ENCODE results near the gene ELAVL2.

ELAVL2 gene

DNA sequence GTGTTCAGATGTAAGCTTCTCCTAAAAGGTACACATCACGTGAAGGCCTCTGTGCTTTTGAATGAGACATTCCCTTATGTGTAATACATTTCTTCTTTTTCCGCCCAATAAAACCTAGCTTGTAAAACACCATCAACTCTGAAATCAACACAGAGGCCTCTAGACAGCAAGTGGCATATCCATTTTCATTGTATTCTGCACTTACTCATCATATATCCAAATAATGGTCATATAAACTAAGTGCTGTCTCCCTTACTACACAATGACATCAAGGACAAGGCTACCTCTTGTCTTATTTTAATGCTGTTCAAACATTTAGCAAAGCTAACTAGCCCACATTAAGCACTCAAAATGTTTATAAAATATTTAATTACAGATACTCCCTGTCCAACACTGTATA lies 108.5 kb downstream of the ELAVL2 start:
- no peak for DNase-seq

GRCh38 chr9:23707249-23707648 lies 118.8 kb downstream of the ELAVL2 start:
- no peak for DNase-seq

GRCh38 chr9:23702311-23702922 lies 123.6 kb downstream of the ELAVL2 start:
- DNase-seq = no peak

- DNase-seq = no peak
Measured at GRCh38 chr9:23701291-23701690, 124.7 kb downstream of the ELAVL2 start.

- DNase-seq = no peak
Measured at GRCh38 chr9:23700359-23700758, 125.7 kb downstream of the ELAVL2 start.

DNA sequence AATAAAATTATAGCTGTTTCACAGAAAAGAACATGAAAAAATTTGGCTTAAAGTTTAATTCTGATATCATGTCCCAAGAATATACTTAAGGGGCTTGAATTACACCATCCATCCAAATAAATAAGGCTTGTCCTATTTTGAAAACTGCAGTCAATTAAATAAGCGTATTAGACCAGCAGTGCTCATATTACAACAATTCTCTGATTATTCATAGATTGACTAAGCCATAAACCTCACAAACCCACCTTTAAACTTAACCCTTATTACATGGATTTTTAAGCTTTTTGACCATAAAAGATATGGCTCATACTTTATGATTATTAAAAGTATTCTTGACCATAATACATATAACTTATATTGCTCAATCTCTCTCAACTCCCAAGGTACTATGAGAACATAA lies 127.9 kb downstream of the ELAVL2 start:
- DNase-seq = no peak

GRCh38 chr9:23695572-23695971 lies 130.5 kb downstream of the ELAVL2 start:
- no peak for DNase-seq

GRCh38 chr9:23693374-23693773 lies 132.7 kb downstream of the ELAVL2 start:
- no peak for DNase-seq

GRCh38 chr9:23686896-23687295 lies 139.1 kb downstream of the ELAVL2 start:
- DNase-seq = no peak

GRCh38 chr9:23686257-23686656 lies 139.8 kb downstream of the ELAVL2 start:
- peak; percentile 68 for DNase-seq

- no peak for DNase-seq
Measured at GRCh38 chr9:23683611-23684061, 142.4 kb downstream of the ELAVL2 start.

- DNase-seq = peak; percentile 3
Measured at GRCh38 chr9:23682891-23683431, 143.1 kb downstream of the ELAVL2 start.

GRCh38 chr9:23682352-23682751 lies 143.7 kb downstream of the ELAVL2 start:
- DNase-seq = no peak

- DNase-seq = no peak
Measured at GRCh38 chr9:23677446-23677845, 148.6 kb downstream of the ELAVL2 start.

GRCh38 chr9:23674016-23674585 lies 151.9 kb downstream of the ELAVL2 start:
- no peak for DNase-seq

DNA sequence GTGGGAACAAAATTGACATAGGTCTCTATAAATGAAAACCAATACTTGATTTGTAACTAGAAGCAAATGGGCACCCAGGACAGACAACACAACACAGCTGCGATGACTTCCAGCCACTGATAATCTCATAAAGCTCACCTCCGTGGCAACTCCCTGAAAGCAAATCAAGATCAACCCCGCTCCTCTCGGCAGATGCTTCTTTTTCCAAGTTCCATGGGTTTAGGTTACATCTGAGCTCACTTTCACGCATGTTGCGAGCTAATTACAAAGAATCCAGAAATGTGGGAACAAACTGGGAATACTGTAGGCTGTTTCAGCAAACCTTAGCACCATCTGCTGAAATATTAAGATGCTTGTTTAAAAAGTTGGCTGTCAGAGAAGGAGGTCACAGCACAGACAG lies 153.9 kb downstream of the ELAVL2 start:
- DNase-seq = no peak

- no peak for DNase-seq
Measured at GRCh38 chr9:23669776-23670175, 156.3 kb downstream of the ELAVL2 start.

GRCh38 chr9:23665635-23666034 lies 160.4 kb downstream of the ELAVL2 start:
- DNase-seq = no peak

GRCh38 chr9:23665051-23665450 lies 161.0 kb downstream of the ELAVL2 start:
- no peak for DNase-seq

DNA sequence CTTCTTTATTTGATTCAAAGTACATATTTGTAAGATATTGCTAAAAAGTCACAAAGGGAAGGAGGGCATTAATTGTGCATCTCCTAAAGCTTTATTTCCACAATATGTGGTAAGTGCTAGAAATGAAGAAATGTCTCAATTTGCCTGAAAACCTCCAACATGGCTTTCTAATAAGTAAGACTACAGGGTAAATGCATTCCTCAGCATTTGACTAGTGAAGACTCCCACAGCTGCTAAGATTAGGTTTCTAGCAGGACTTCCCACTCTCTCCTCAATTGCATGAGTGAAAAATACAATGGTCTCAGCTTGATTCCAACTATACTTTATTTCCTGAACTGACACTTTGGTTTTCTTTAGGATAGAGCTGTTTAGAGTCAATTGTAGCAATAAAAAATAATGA lies 162.1 kb downstream of the ELAVL2 start:
- no peak for DNase-seq

- DNase-seq = no peak
Measured at GRCh38 chr9:23663536-23663935, 162.5 kb downstream of the ELAVL2 start.

DNA sequence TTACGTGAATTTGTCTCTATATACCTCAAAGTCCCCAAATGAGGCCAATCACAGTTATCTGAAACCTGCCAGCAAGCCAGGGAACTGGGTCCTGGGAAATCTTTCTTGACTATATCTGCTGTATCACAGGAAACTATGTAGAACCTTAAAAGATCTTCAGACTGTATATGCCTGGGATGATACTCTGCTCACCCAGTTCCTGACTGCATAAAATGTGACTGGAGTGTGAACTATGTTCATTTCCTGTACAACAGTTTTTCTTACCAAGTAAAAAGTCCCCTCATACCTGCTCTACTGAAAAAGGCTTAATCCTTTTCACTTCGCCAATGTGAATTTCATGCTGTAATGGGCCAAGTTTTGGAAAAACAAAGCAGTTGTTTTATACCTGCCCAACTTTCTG lies 162.9 kb downstream of the ELAVL2 start:
- DNase-seq = no peak

GRCh38 chr9:23662320-23662719 lies 163.7 kb downstream of the ELAVL2 start:
- DNase-seq = no peak

DNA sequence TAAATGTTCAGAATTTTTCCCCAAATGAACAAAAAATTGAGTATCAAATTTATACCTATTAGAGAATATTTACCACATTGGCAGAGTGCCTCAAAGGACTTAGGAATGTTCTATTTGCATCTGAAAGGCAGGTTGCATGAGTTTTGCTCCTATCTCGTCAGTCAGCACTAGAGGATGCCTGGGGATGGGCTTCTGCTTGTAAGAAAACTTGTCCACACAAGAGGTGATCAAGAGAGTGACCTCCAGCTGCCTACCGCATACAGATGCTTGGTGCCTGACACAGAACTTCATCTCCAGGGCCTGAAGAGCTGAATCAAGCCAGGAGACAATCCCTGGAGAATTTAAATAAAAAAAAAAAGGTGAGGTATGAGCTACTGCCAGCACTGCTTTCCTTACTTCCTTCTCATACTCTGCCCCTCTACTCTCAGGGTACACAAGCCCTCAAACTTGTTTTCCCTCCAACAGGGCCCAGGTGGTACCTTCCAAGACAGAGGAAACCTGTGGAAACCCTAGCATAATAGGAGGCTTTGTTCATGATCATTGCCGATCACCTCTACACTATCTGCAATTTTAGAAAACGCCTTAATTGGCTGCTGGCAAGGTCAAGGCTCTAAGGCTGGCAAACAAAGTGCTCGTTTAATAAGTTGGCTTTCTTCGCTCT lies 166.6 kb downstream of the ELAVL2 start:
- no peak for DNase-seq

Data from NCI-H226 (cell line).